Measurements from ENCODE around the gene C1GALT1C1L.

DNA sequence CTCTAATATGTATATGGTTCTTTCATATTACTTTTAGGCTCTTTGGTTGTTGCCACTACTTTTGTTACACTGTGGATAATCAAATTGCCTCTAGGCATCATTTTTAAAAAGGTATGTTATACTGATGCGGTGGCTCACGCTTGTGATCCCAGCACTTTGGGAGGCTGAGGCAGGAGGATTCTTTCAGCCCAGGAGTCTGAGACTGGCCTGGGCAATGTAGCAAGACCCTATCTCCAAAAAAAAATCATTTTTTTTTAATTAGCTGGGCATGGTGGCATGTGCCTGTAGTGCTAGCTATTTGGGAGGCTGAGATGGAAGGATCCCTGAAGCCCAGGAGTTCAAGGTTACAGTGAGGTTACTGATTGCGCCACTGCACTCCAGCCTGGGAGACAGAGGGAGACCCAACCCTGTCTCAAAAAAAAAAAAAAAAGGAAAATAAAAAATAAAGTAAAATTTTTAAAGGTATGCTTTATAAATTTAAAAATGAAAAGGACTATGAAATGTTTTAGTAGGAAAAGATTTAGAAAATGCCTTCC is 49.5 kb upstream of the C1GALT1C1L start:
- TF ChIP-seq, protein P1, sequence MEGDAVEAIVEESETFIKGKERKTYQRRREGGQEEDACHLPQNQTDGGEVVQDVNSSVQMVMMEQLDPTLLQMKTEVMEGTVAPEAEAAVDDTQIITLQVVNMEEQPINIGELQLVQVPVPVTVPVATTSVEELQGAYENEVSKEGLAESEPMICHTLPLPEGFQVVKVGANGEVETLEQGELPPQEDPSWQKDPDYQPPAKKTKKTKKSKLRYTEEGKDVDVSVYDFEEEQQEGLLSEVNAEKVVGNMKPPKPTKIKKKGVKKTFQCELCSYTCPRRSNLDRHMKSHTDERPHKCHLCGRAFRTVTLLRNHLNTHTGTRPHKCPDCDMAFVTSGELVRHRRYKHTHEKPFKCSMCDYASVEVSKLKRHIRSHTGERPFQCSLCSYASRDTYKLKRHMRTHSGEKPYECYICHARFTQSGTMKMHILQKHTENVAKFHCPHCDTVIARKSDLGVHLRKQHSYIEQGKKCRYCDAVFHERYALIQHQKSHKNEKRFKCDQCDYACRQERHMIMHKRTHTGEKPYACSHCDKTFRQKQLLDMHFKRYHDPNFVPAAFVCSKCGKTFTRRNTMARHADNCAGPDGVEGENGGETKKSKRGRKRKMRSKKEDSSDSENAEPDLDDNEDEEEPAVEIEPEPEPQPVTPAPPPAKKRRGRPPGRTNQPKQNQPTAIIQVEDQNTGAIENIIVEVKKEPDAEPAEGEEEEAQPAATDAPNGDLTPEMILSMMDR (IDR thresholded peaks at IDR 0.05) = no peak
- TF ChIP-seq POLR2A (IDR thresholded peaks at IDR 0.05) = no peak
